NK-92 (cell line): ENCODE results near the gene TRIM66.

Experiments used
- DNase-seq: peaks from one replicate; lab custom pipeline; 2025; ENCODE audit not compliant: unreplicated experiment; lab: John Stamatoyannopoulos, UW

Gene TRIM66

GRCh38 chr11:8714622-8715225 lies 32.3 kb upstream of the TRIM66 start:
- DNase-seq = no peak

GRCh38 chr11:8713760-8714454 lies 31.4 kb upstream of the TRIM66 start:
- no peak for DNase-seq

- DNase-seq = no peak
Observed at GRCh38 chr11:8712506-8712905, 30.0 kb upstream of the TRIM66 start.

- DNase-seq = no peak
Observed at GRCh38 chr11:8711895-8712442, 29.5 kb upstream of the TRIM66 start.

GRCh38 chr11:8709777-8710176 lies 27.3 kb upstream of the TRIM66 start:
- DNase-seq = no peak

GRCh38 chr11:8709002-8709672 lies 26.7 kb upstream of the TRIM66 start:
- no peak for DNase-seq

GRCh38 chr11:8707541-8708191 lies 25.2 kb upstream of the TRIM66 start:
- no peak for DNase-seq

GRCh38 chr11:8706673-8707432 lies 24.4 kb upstream of the TRIM66 start:
- no peak for DNase-seq

- DNase-seq = no peak
Observed at GRCh38 chr11:8705146-8705545, 22.7 kb upstream of the TRIM66 start.

- DNase-seq = no peak
Observed at GRCh38 chr11:8704136-8704535, 21.7 kb upstream of the TRIM66 start.

GRCh38 chr11:8702598-8702915 lies 20.1 kb upstream of the TRIM66 start:
- DNase-seq = no peak

- no peak for DNase-seq
Observed at GRCh38 chr11:8701891-8702597, 19.6 kb upstream of the TRIM66 start.

- DNase-seq = no peak
Observed at GRCh38 chr11:8699903-8700302, 17.4 kb upstream of the TRIM66 start.

GRCh38 chr11:8698917-8699441 lies 16.5 kb upstream of the TRIM66 start:
- no peak for DNase-seq

- no peak for DNase-seq
Observed at GRCh38 chr11:8698379-8698851, 15.9 kb upstream of the TRIM66 start.

- DNase-seq = no peak
Observed at GRCh38 chr11:8697054-8697453, 14.6 kb upstream of the TRIM66 start.

GRCh38 chr11:8694137-8694536 lies 11.7 kb upstream of the TRIM66 start:
- DNase-seq = no peak

GRCh38 chr11:8693555-8693954 lies 11.1 kb upstream of the TRIM66 start:
- DNase-seq = no peak

- DNase-seq = no peak
Observed at GRCh38 chr11:8693010-8693551, 10.6 kb upstream of the TRIM66 start.

GRCh38 chr11:8692417-8692816 lies 10.0 kb upstream of the TRIM66 start:
- no peak for DNase-seq
